K562 (cell line): Measurements from ENCODE around the gene CDKN1C. TPM values are rescaled to one million over a fixed set of nuclear protein-coding genes. Genes with fewer than 3 reads are reported as not detected.
A peak's percentile ranks its signal among the peaks of the same experiment; 100 is the strongest.

ENCODE experiments used
- CCAR2 ChIP-seq: fragments of 200-400 bp; formaldehyde crosslinking; IDR thresholded peaks from 2 replicates; pipeline ENCODE4 v1.6.1; 2017; ENCODE audit warnings: mild to moderate bottlenecking, low read depth, low read length
- CHD1 ChIP-seq: fragments of 200-600 bp; sonication (generic); IDR thresholded peaks from one replicate; pipeline ENCODE4 v1.6.1; 2012; ENCODE audit warnings: mild to moderate bottlenecking, moderate library complexity, low read length, inconsistent platforms
- FOS ChIP-seq: IDR thresholded peaks from 3 replicates; pipeline ENCODE4 v1.6.1; 2011; ENCODE audit not compliant: insufficient read length; ENCODE audit errors: extremely low read depth
- MGA ChIP-seq: fragments of 450-650 bp; IDR thresholded peaks from 2 replicates; pipeline ENCODE4 v1.6.1; 2016; ENCODE audit warnings: mild to moderate bottlenecking, moderate library complexity
- POLR2G ChIP-seq: fragments of 200-400 bp; formaldehyde crosslinking; IDR thresholded peaks from 2 replicates; pipeline ENCODE4 v1.6.1; 2017; ENCODE audit warnings: low read depth, mild to moderate bottlenecking, antibody characterized with exemption, low read length, moderate library complexity
- TCFL5 ChIP-seq: fragments of 250-450 bp; sonication (Bioruptor Pico); conservative IDR thresholded peaks from 2 replicates; pipeline ENCODE4 v1.6.1; 2021; ENCODE audit warnings: mild to moderate bottlenecking, moderate library complexity, matching md5 sums
- ZBTB1 ChIP-seq: sonication (generic); formaldehyde crosslinking; IDR thresholded peaks from 2 replicates; pipeline ENCODE4 v1.8.1; 2023; ENCODE audit warnings: missing genetic modification reagents, low read depth, mild to moderate bottlenecking, borderline replicate concordance
- ZNF347 ChIP-seq: fragments of 450-650 bp; formaldehyde crosslinking; IDR thresholded peaks from 2 replicates; pipeline ENCODE4 v1.4.0; 2020; ENCODE audit warnings: low read depth, mild to moderate bottlenecking, moderate library complexity
- ZNF431 ChIP-seq: sonication (generic); formaldehyde crosslinking; IDR thresholded peaks from 2 replicates; pipeline ENCODE4 v1.8.0; 2022; ENCODE audit warnings: mild to moderate bottlenecking, missing genetic modification reagents
- ZNF518B ChIP-seq: fragments of 250-450 bp; sonication (Bioruptor Pico); IDR thresholded peaks from 2 replicates; pipeline ENCODE4 v1.5.0; 2021; ENCODE audit warnings: mild to moderate bottlenecking, moderate library complexity
- polyA plus RNA-seq, 8 experiments: library from polyadenylated mRNA; depleted of rRNA in 4 of 8; stranded (reverse) in 5 of 8; unstranded in 3 of 8; fragments of >200 nt; fragmentation: Nextera tagmentation in 2 of 8; fragmentation: Illumina TruSeq in 1 of 8; extraction: Ambion mirVana in 2 of 8; extraction: Trizol in 1 of 8; gene quantifications; 2 replicates each; pipeline versions ENCODE4 v1.2.1 to v1.2.3, GENCODE V29; 2011 to 2014; ENCODE audit warnings: inconsistent platforms in 1 of 8, missing spikeins in 1 of 8
- total RNA-seq, 7 experiments: library from RNA; depleted of rRNA in 6 of 7; stranded (reverse); fragments of >200 nt in 6 of 7; fragmentation: Illumina TruSeq in 2 of 7; extraction: Trizol in 2 of 7; gene quantifications; 2 replicates each; pipeline versions ENCODE4 v1.2.1 to v1.2.3, GENCODE V29; 2011 to 2021; ENCODE audit warnings: low replicate concordance in 1 of 7

Gene CDKN1C
- total and polyA plus RNA-seq, 9 of the 15 experiments (the other 6 are each of a cell fraction or from before 2014, with no cell fraction given): 2.8 to 21.1 (median 9.3) TPM

- TF ChIP-seq MGA (no peak), FOS (no peak), POLR2G (peak; percentile 24; the same call in 1 of the 2 replicates), ZNF347 (CRISPR knock-in tag) (no peak), TCFL5 (CRISPR knock-in tag) (no peak), CCAR2 (no peak), ZNF518B (CRISPR knock-in tag) (no peak), CHD1 (no peak), ZBTB1 (no peak), ZNF431 (no peak)
Observed at GRCh38 chr11:2883979-2884815, 1.4 kb downstream of the CDKN1C start (continued).
